Upper lobe of left lung (tissue), 4 donors: Measurements from ENCODE around the gene SELENOI.

Experiments used
- CTCF ChIP-seq, 6 experiments: fragments of 450-650 bp in 4 of 6; fragments of 200-600 bp in 2 of 6; sonication (generic) in 2 of 6; IDR thresholded peaks; one replicate each; pipeline ENCODE4 v1.5.1; 2016 to 2019; ENCODE audit warnings: antibody characterized with exemption in 6 of 6
- POLR2AphosphoS5 ChIP-seq, 2 donors: sonication (generic); formaldehyde crosslinking; IDR thresholded peaks; one replicate each; pipeline ENCODE4 v1.5.1; 2017; ENCODE audit warnings: antibody characterized with exemption in 2 of 2

DNA sequence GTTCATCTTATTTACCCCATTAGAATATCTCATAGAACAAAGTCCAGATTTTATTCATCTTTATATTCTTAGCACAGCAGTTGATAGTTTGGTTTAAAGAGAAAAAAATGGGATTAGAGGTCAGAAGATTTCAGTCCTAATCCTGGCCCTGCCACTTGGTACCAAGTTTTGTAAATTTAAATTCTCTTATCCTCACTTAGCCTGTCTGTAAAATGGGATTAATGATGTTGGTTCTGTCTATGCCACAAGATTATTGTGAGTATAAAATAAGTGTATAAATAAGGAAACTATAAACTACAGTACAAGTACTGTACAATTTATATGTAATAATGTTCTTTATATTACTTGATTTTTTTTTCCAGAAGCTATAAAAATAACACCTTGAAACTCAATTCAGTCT is 38.7 kb downstream of the SELENOI start:
- TF ChIP-seq CTCF (IDR thresholded peaks at IDR 0.05) (no peak), POLR2AphosphoS5 (IDR thresholded peaks at IDR 0.05) (no peak)
